ENCODE data around the gene NPTX2. TPM values are rescaled to one million over a fixed set of nuclear protein-coding genes. Genes with fewer than 3 reads are reported as not detected.
"Not testable (repeated sequence)": the region's sequence is repeated elsewhere in the genome, so short reads cannot be mapped to it uniquely, and the experiment has no call there.

Gene NPTX2
- total RNA-seq, 2 donors from 2014 or later, result 0.53 to 1.3 TPM

DNA sequence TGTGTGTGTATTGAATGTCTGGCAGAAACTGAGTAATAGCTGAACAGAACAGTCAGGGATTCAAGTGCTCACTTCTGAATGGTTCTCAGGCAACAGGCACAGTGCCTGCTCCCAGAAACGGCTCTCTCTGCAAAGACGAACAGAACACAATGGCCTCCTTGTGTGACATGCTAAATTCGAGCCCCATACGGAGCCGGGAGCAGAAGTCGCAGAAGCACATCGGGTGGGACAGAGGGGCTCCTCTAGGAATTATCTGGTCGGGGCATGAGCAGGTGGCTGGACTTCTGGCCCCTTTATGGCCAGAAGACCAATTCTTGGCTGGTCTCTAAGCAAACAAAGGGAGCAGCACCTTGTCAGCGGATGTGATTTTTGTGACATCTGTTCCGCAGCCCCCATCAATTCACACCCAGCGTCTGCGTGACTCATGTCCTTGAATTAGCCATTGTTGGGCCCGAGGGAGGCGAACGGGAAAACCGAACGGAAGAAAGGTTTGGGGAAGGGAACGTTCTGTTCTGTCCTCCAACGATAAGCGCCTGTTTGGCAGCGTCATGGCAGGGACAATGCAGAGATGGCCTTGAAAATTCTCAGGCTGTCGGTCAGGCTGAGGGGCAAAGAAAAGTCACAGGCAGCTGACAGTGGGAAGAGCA is 47.3 kb upstream of the NPTX2 start:
- Mint-ChIP-seq H3K4me3 (no peak overlapping the region), H3K27me3 (ENCODE audit: insufficient read depth) (no peaks in the 10 kb centered on the region), H3K27ac (no peak overlapping the region), H3K9me3 (peaks cover 11% of the 10 kb centered on the region), H3K4me1 (no peaks in the 10 kb centered on the region), H3K36me3 (ENCODE audit: low read depth) (no peaks in the 10 kb centered on the region)
- Histone ChIP-seq H3K4me1 (ENCODE audit: control insufficient read depth, insufficient read depth, low read length) (no peaks in the 10 kb centered on the region), H3K9ac (ENCODE audit: extremely low read depth, low read length, poor library complexity, severe bottlenecking) (no peak overlapping the region), H3K27me3 (ENCODE audit: control insufficient read depth, insufficient read depth, low read length, poor library complexity, severe bottlenecking) (no peaks in the 10 kb centered on the region), H3K36me3 (ENCODE audit: control insufficient read depth, insufficient read depth, low read length) (no peaks in the 10 kb centered on the region), H3K4me3 (ENCODE audit: low read length) (no peak overlapping the region), H3K9me3 (ENCODE audit: control insufficient read depth, low read length) (no peaks in the 10 kb centered on the region), H3K27ac (ENCODE audit: low read depth, low read length) (peak overlapping the region; percentile 75)
- no peak for TF ChIP-seq CTCF (conservative IDR thresholded peaks at IDR 0.05)
- 76 to 77% methylated on average over 18 to 22 of the region's 22 CpGs for WGBS, 2 experiments (ENCODE audit: insufficient coverage in 1 of 2, insufficient read length in 1 of 2)
- DNase-seq, result no peak

GRCh38 chr7:98571006-98571405 is 46.1 kb upstream of the NPTX2 start:
- Histone ChIP-seq H3K4me3 (ENCODE audit: low read length) (no peak overlapping the region), H3K9me3 (ENCODE audit: control insufficient read depth, low read length) (peaks cover 12% of the 10 kb centered on the region), H3K9ac (ENCODE audit: extremely low read depth, low read length, poor library complexity, severe bottlenecking) (no peak overlapping the region), H3K36me3 (ENCODE audit: control insufficient read depth, insufficient read depth, low read length) (no peaks in the 10 kb centered on the region), H3K4me1 (ENCODE audit: control insufficient read depth, insufficient read depth, low read length) (no peaks in the 10 kb centered on the region), H3K27ac (ENCODE audit: low read depth, low read length) (no peak overlapping the region), H3K27me3 (ENCODE audit: control insufficient read depth, insufficient read depth, low read length, poor library complexity, severe bottlenecking) (no peaks in the 10 kb centered on the region)
- Mint-ChIP-seq H3K27ac (no peak overlapping the region), H3K4me1 (no peaks in the 10 kb centered on the region), H3K27me3 (ENCODE audit: insufficient read depth) (peaks cover 2% of the 10 kb centered on the region), H3K36me3 (ENCODE audit: low read depth) (no peaks in the 10 kb centered on the region), H3K9me3 (peaks cover 18% of the 10 kb centered on the region), H3K4me3 (no peak overlapping the region)
- WGBS, 2 experiments (ENCODE audit: insufficient coverage in 1 of 2, insufficient read length in 1 of 2), result 90 to 92% methylated on average over 2 to 5 of the region's 5 CpGs
- no peak for TF ChIP-seq CTCF (conservative IDR thresholded peaks at IDR 0.05)
- no peak for DNase-seq

GRCh38 chr7:98571986-98572385 is 45.1 kb upstream of the NPTX2 start:
- Mint-ChIP-seq H3K36me3 (ENCODE audit: low read depth) (no peaks in the 10 kb centered on the region), H3K27me3 (ENCODE audit: insufficient read depth) (peaks cover 5% of the 10 kb centered on the region), H3K9me3 (peaks cover 28% of the 10 kb centered on the region), H3K27ac (no peak overlapping the region), H3K4me3 (no peak overlapping the region), H3K4me1 (no peaks in the 10 kb centered on the region)
- no peak overlapping the region for H3K4me3 ChIP-seq (ENCODE audit: low read length)
- no peak overlapping the region for H3K9ac ChIP-seq (ENCODE audit: extremely low read depth, low read length, poor library complexity, severe bottlenecking)
- DNase-seq, result no peak
- WGBS, 2 experiments (ENCODE audit: insufficient coverage in 1 of 2, insufficient read length in 1 of 2), result 78 to 87% methylated on average over 5 to 6 of the region's 6 CpGs
- peaks cover 17% of the 10 kb centered on the region for H3K9me3 ChIP-seq (ENCODE audit: control insufficient read depth, low read length)
- no peaks in the 10 kb centered on the region for H3K4me1 ChIP-seq (ENCODE audit: control insufficient read depth, insufficient read depth, low read length)
- no peaks in the 10 kb centered on the region for H3K27me3 ChIP-seq (ENCODE audit: control insufficient read depth, insufficient read depth, low read length, poor library complexity, severe bottlenecking)
- H3K27ac ChIP-seq (ENCODE audit: low read depth, low read length), result no peak overlapping the region
- no peak for TF ChIP-seq CTCF (conservative IDR thresholded peaks at IDR 0.05)
- H3K36me3 ChIP-seq (ENCODE audit: control insufficient read depth, insufficient read depth, low read length), result no peaks in the 10 kb centered on the region

- not testable (repeated sequence) for H3K4me1 Mint-ChIP-seq; H3K36me3 ChIP-seq (ENCODE audit: control insufficient read depth, insufficient read depth, low read length); H3K4me3 Mint-ChIP-seq; H3K27ac Mint-ChIP-seq; H3K27me3 ChIP-seq (ENCODE audit: control insufficient read depth, insufficient read depth, low read length, poor library complexity, severe bottlenecking); DNase-seq; H3K9ac ChIP-seq (ENCODE audit: extremely low read depth, low read length, poor library complexity, severe bottlenecking); H3K27ac ChIP-seq (ENCODE audit: low read depth, low read length); H3K27me3 Mint-ChIP-seq (ENCODE audit: insufficient read depth); H3K4me3 ChIP-seq (ENCODE audit: low read length); H3K4me1 ChIP-seq (ENCODE audit: control insufficient read depth, insufficient read depth, low read length); H3K36me3 Mint-ChIP-seq (ENCODE audit: low read depth)
- H3K9me3 ChIP-seq (ENCODE audit: control insufficient read depth, low read length), result peaks cover 17% of the 10 kb centered on the region
- 85 to 95% methylated on average over 5 to 9 of the region's 9 CpGs for WGBS, 2 experiments (ENCODE audit: insufficient coverage in 1 of 2, insufficient read length in 1 of 2)
- peaks cover 34% of the 10 kb centered on the region for H3K9me3 Mint-ChIP-seq
Measured at GRCh38 chr7:98572716-98573115, 44.4 kb upstream of the NPTX2 start.
